Psoas muscle (tissue), 8 donors: ENCODE data around the gene THRB. TPM values are rescaled to one million over a fixed set of nuclear protein-coding genes. Genes with fewer than 3 reads are reported as not detected.

ENCODE experiments used
- ATAC-seq, 4 donors: fragments of 200-7000 bp; cut with Tn5 transposase; one replicate each; pipeline ENCODE4 v1.9.1; 2020; ENCODE audit warnings: moderate library complexity in 3 of 4, mild to moderate bottlenecking in 2 of 4
- DNase-seq, 2 donors: peaks; one replicate each; pipeline ENCODE4 v3.0.0-alpha.2; 2020
- H3K27ac ChIP-seq: fragments of 200-600 bp; one replicate; pipeline ENCODE4 v1.8.0; 2022
- H3K27me3 ChIP-seq, 3 donors: fragments of 200-600 bp in 1 of 3; one replicate each; pipeline versions ENCODE4 v1.6.1 to v1.8.0; 2013 to 2022; ENCODE audit warnings: low read length in 2 of 3, mild to moderate bottlenecking in 2 of 3, moderate library complexity in 1 of 3; ENCODE audit not compliant: insufficient read depth in 3 of 3
- H3K36me3 ChIP-seq, 2 donors: fragments of 200-600 bp in 1 of 2; one replicate each; pipeline versions ENCODE4 v1.6.1 to v1.8.0; 2013 to 2022; ENCODE audit warnings: low read depth in 1 of 2, mild to moderate bottlenecking in 1 of 2, moderate library complexity in 1 of 2; ENCODE audit not compliant: insufficient read depth in 1 of 2
- H3K4me1 ChIP-seq: fragments of 200-600 bp; one replicate; pipeline ENCODE4 v1.8.0; 2022
- H3K4me3 ChIP-seq: fragments of 200-600 bp; one replicate; pipeline ENCODE4 v1.8.0; 2022; ENCODE audit warnings: mild to moderate bottlenecking
- H3K9me3 ChIP-seq: fragments of 200-600 bp; one replicate; pipeline ENCODE4 v1.8.0; 2022
- WGBS, 3 donors: extraction: QIAGEN DNeasy Blood & Tissue Kit; methylation state at CpG; one replicate each; pipeline versions ENCODE4 v1.1.6 to v1.1.7; 2013; 5-methylcytosine and 5-hydroxymethylcytosine counted together
- intact Hi-C, 2 donors: fragments of 100-400 bp; cut with DNase I; formaldehyde crosslinking; loops; one replicate each; pipeline versions ENCODE4 v1.11.0 to v1.14.2; 2022
- polyA plus RNA-seq, 3 donors: library from polyadenylated mRNA; stranded (reverse); fragments of 200-250 nt; gene quantifications; one replicate each; pipeline ENCODE4 v1.2.3, GENCODE V29; 2013
- total RNA-seq, 4 donors: library from RNA; stranded (reverse); fragmentation: NEBNext Ultra II Directional in 2 of 4; extraction: Animal tissue kit (Norgen Biotek cat#: 25700) in 2 of 4; gene quantifications; one replicate each; pipeline versions ENCODE4 v1.2.1 to v1.2.4, GENCODE V29; 2021 to 2023
- TF ChIP-seq, protein P1 (sequence below): fragments of 200-600 bp; IDR thresholded peaks from one replicate; pipeline ENCODE4 v1.8.0; 2022; ENCODE audit warnings: antibody characterized with exemption
- donor health status: healthy with polysubstance abuse.
- donor health status: DM: no; HTN: no; CAD: no; lungs with moderate emphysema.
- donor health status: Bipolar disorder and iron deficiency.
- donor health status: healthy.
- donor health status: DM: yes; HTN: yes; CAD: no.
- donor health status: DM: no; HTN: no; CAD: no.
- donor health status: DM: no; HTN: no; CAD: no.
- donor health status: DM: yes; HTN: yes; CAD: no.

The THRB gene
- total and polyA plus RNA-seq, 7 donors: 11.5 to 38.6 (median 31.4) TPM

DNA sequence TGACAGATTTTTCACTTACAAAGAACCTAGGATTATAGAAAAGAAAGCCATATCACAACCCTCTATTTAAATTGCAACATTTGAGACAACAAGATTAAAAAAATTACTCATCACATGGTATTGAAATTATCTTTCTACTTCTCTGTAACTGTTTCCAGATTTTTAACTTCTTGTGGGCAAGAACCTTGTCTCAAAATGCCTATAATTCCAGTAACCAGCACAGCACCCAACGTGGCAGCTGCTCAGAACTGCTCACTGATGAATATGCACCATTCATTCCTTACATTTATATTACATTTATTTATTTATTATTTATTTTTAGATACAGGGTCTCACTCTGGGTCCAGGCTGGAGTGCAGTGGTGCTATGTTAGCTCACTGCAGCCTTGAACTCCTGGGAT, 216.1 kb downstream of the THRB start:
- WGBS, 3 donors: 56 to 78% (median 73%) methylated on average over 1 of the region's 1 CpG
- H3K36me3 ChIP-seq: no peaks in the 10 kb centered on the region
- intact Hi-C loops: no loop called here
- H3K4me3 ChIP-seq: no peak overlapping the region
- no peaks in the 10 kb centered on the region for H3K4me1 ChIP-seq
- no peaks in the 10 kb centered on the region for H3K27me3 ChIP-seq
- no peaks in the 10 kb centered on the region for H3K9me3 ChIP-seq
- no peak for DNase-seq
- no peak for ATAC-seq
- TF ChIP-seq, protein P1, sequence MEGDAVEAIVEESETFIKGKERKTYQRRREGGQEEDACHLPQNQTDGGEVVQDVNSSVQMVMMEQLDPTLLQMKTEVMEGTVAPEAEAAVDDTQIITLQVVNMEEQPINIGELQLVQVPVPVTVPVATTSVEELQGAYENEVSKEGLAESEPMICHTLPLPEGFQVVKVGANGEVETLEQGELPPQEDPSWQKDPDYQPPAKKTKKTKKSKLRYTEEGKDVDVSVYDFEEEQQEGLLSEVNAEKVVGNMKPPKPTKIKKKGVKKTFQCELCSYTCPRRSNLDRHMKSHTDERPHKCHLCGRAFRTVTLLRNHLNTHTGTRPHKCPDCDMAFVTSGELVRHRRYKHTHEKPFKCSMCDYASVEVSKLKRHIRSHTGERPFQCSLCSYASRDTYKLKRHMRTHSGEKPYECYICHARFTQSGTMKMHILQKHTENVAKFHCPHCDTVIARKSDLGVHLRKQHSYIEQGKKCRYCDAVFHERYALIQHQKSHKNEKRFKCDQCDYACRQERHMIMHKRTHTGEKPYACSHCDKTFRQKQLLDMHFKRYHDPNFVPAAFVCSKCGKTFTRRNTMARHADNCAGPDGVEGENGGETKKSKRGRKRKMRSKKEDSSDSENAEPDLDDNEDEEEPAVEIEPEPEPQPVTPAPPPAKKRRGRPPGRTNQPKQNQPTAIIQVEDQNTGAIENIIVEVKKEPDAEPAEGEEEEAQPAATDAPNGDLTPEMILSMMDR: no peak
- no peak overlapping the region for H3K27ac ChIP-seq

GRCh38 chr3:24273491-24273890, 221.2 kb downstream of the THRB start:
- intact Hi-C loops: no loop called here
- ATAC-seq (no peak), DNase-seq (no peak)
- Histone ChIP-seq H3K4me1 (peaks cover 22% of the 10 kb centered on the region), H3K27me3 (no peaks in the 10 kb centered on the region), H3K36me3 (no peaks in the 10 kb centered on the region), H3K9me3 (no peaks in the 10 kb centered on the region), H3K27ac (no peak overlapping the region), H3K4me3 (no peak overlapping the region)
- 91 to 100% (median 96%) methylated on average over 2 of the region's 2 CpGs for WGBS, 3 donors
- TF ChIP-seq, protein P1: no peak

DNA sequence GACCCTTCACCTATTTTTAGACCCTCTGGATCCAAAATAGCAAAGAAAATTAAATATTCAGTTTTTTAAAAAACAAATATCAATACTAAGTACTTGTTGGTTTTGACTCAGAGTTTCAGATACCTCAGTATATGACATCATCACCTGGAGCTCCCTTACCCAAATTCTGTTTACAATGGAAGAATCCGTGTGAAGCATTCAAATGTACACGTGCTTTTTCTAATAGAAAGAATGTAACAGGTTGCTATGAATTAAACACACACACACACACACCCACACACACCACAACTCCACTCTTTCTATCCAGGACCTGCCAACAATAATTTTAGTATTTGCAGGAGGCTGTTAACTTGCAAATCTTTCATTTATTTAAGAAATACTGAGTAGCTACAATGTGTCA, 221.8 kb downstream of the THRB start:
- no peaks in the 10 kb centered on the region for H3K27me3 ChIP-seq
- no peak for DNase-seq
- H3K4me3 ChIP-seq: no peak overlapping the region
- WGBS, 3 donors: 57 to 77% (median 67%) methylated on average over 2 of the region's 2 CpGs
- no peaks in the 10 kb centered on the region for H3K36me3 ChIP-seq
- intact Hi-C loops: no loop called here
- TF ChIP-seq, protein P1: no peak
- H3K27ac ChIP-seq: no peak overlapping the region
- H3K9me3 ChIP-seq: no peaks in the 10 kb centered on the region
- ATAC-seq: no peak
- peaks cover 22% of the 10 kb centered on the region for H3K4me1 ChIP-seq

DNA sequence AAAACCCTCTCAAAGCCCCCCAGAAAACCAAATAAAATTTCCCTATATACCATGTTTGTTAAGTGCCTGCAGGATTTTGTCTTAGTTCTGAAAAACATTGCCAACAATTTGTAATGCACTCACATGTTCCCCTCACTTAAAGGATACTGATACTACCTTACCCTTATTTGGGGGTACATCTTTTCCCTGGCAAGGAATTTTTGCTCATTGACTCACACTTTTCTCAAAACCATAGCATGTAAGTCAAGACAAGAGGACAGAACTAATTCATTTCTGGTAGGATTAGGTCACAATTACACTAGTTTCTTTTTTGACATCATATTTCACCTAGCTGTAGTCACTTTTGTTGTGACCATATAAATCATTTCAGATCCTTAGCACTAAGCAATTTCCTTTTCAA, 222.2 kb downstream of the THRB start:
- ATAC-seq (no peak), DNase-seq (no peak)
- H3K4me3 ChIP-seq: no peak overlapping the region

DNA sequence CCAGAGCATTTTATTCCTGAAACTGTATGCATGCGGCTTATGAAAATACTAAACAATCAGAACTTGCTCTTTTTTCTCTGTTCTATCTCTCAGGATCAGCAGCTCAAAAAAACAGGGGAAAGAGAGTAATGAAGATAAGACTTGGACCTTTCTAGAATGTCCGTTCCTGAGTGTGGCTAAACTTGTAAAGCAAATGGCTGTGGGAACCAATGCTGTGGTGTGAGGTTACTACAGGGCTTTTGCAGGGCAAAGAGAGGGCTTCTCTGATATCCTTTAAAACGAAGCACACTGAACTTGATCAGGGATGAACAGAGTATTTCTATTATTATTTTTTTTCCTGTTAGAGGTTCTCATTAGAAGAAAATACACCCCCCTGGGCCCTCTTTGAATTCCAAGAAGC, 223.4 kb downstream of the THRB start:
- Histone ChIP-seq H3K4me1 (peaks cover 22% of the 10 kb centered on the region), H3K9me3 (no peaks in the 10 kb centered on the region), H3K36me3 (no peaks in the 10 kb centered on the region), H3K4me3 (no peak overlapping the region), H3K27me3 (no peaks in the 10 kb centered on the region), H3K27ac (peak overlapping the region; percentile 75)
- DNase-seq (no peak), ATAC-seq (peak in 3 of 4 donors; percentile 57 to 66 (median 62))
- 46 to 54% (median 54%) methylated on average over 3 of the region's 3 CpGs for WGBS, 3 donors
- intact Hi-C loops: no loop called here
- TF ChIP-seq, protein P1: no peak

More for the DNA sequence above, 222.2 kb downstream of the THRB start:
- Histone ChIP-seq H3K9me3 (no peaks in the 10 kb centered on the region), H3K27ac (no peak overlapping the region), H3K36me3 (no peaks in the 10 kb centered on the region), H3K27me3 (no peaks in the 10 kb centered on the region), H3K4me1 (peaks cover 22% of the 10 kb centered on the region)
- intact Hi-C loops: no loop called here
- TF ChIP-seq, protein P1: no peak
